ENCODE results near the gene RAB33B.

The RAB33B gene

GRCh38 chr4:139508581-139509237 is 54.8 kb downstream of the RAB33B start:
- DNase-seq (ENCODE audit: low read depth), result no peak

GRCh38 chr4:139509727-139510410 is 55.9 kb downstream of the RAB33B start:
- DNase-seq (ENCODE audit: low read depth), result no peak

- no peak for DNase-seq (ENCODE audit: low read depth)
Observed at GRCh38 chr4:139511320-139511719, 57.4 kb downstream of the RAB33B start.

- DNase-seq (ENCODE audit: low read depth), result no peak
Observed at GRCh38 chr4:139514382-139515059, 60.6 kb downstream of the RAB33B start.

- DNase-seq (ENCODE audit: low read depth), result no peak
Observed at GRCh38 chr4:139515531-139515958, 61.6 kb downstream of the RAB33B start.

- no peak for DNase-seq (ENCODE audit: low read depth)
Observed at GRCh38 chr4:139521754-139522401, 68.0 kb downstream of the RAB33B start.

GRCh38 chr4:139522457-139522856 is 68.5 kb downstream of the RAB33B start:
- no peak for DNase-seq (ENCODE audit: low read depth)

GRCh38 chr4:139523076-139523475 is 69.2 kb downstream of the RAB33B start:
- no peak for DNase-seq (ENCODE audit: low read depth)

- no peak for DNase-seq (ENCODE audit: low read depth)
Observed at GRCh38 chr4:139524062-139524631, 70.2 kb downstream of the RAB33B start.

GRCh38 chr4:139525414-139525813 is 71.5 kb downstream of the RAB33B start:
- no peak for DNase-seq (ENCODE audit: low read depth)

Measured in activated T-cell treated with anti-CD3 and anti-CD28 coated beads for 1 hour (primary cell).